ENCODE results near the gene EPHB1.

DNA sequence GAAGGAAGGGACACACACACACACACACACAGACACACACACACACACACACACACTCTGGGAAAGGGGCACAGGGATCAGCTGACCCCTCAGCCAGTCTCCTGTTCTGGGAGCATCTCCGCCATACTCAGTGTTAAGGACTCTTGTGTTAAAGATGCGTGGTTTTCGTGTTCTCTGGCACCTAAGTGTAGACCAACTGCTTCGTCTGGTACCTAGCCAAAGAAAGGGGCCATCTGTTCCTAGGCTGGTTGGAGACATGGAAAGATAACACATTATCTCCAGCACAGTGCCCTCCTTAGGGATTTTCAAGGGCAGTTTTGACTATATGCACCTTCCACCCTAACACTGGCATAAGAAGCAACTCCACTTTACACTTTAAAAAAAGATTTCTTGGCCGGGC is 65.1 kb downstream of the EPHB1 start:
- TF ChIP-seq POLR2A (IDR thresholded peaks at IDR 0.05) (no peak), CTCF (IDR thresholded peaks at IDR 0.05) (no peak)
